Activated CD4-positive, alpha-beta T cell treated with anti-CD3 and anti-CD28 coated beads for 4 hours (primary cell): ENCODE results near the gene LRP2.
"Not testable (repeated sequence)": the region's sequence is repeated elsewhere in the genome, so short reads cannot be mapped to it uniquely, and the experiment has no call there.

Experiments used
- DNase-seq, 2 donors: peaks; one replicate each; pipeline ENCODE4 v3.0.0-alpha.2; 2020

The LRP2 gene

DNA sequence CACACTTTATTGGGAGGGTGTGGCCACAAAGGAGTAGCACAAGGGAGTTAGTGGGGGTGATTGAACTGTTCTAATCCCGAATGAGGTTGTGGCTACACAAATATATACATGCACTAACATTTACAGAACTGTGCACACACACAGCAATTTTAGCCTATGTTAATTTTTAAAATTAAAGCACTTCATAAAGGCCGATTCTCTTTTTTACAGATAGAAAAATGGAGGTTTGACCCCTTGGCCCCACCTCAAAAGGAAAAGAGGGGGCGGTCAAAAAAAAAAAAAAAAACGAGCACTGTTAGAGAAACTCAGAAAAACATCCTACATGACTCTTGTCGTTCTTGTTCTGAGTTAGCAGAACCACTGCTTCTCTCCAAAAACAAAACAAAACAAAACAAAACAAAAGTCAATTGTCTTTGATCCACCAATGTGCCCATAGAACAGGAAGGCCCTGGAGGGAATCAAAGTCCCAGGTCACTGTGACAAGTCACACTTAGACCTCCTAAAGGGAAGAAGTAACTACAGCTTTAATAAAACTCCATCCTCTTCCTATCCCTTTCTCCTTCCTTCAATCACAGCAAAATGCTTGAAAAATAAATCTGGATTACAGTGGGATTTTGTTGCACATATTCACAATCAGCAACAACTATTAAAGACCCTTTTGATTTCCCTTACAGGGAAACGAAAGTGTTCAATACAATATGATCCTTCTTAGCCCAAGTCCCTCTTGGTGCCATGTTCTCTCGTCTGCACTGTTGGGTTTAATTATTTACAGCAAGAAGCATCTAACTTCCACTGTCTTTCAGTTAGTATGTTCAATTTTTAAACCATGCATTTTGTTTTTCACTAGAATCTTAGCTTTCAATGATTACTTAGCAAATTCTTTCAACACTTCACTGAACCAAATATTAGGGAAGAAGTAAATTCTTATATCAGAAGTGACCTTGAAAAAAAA, 16.6 kb downstream of the LRP2 start:
- DNase-seq: no peak

DNA sequence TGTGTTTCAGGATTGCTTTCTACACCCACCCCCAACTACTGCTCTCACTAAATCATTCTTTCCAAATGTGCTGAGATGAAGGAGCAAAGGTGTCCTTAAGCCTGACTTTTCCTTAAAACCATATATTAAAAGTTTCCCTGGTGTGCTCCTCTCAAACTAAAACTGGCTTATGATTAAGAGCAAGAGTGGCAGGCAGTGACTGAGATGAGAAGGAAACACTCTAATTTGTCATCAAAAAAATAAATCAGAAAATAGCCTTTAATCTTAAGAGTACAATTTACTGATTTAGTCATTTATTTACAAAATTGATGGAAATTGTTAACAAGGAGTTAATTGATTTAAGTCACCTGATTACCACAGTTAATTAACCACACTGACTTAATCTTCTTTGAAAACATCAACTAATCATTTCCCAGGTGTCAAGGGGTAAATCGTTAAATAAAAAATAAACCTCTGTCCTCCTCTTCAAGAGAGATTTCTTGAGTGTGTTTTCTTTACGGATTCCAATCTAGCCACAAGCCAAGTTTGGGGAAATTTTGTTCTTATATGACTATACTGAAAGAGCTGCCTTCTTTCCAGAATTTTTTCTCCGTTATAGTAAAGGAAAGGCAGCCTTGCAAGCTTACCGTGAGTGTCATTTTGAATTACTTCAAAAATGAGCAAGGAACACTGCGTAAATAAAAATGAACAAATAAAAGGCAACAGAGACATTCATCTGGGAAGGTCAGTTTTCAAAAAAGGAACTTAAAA, 17.4 kb downstream of the LRP2 start:
- no peak for DNase-seq

DNA sequence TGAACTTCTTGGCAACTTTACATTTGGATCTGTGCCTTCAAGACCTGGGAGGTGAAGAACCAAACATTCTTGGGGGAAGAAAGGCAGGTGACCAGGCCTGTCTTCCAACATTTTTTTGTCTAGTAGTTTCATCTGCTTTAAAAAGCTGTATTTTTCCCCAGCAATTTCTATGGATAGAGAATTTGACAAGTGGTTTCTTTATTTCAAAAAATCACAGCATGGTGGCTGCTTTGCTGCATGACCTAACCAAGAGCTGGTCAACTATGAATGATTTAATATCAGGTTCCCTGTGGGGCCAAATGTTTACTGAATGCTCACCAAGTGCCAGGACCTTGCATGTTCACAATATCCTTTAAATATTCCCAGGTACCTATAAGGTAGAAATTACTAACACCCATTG, 19.1 kb downstream of the LRP2 start:
- DNase-seq: no peak

DNA sequence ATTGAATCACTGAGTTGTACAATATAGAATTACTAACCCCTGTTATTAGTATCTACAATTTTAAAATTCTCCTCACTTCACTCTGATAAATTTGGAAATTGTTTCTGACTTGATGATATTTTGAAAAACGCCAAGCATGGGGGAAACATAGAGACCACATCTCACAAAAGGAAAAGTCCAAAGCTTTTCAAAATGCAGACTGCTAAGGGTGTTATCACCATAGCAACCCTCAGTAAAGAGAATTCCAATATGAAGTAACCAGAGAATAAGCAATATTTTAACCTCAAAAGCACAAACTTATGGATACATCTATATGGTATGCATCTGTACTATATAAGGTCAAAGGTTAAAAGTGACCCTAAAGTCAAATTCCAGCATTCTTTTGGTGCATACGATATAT, 22.7 kb downstream of the LRP2 start:
- no peak for DNase-seq

DNA sequence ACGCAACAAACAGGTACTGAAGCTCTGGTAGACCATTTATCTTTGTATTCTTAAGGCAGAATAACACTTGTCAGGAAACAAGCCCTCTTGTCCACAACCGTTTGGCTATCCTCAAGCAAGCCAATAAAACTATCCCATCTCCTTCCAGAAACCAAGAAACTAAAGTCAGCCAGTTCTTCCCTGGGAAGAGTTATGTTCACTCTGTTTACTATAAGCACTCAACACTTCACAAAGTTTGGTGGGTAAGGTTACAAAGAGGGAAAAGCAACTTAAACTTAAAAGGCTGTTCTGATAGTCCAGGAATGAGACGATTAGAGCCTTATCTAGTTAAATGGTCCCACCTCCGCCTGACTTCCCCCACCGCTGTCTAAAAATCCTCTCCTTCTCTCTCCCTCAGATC, 25.6 kb downstream of the LRP2 start:
- DNase-seq: no peak

DNA sequence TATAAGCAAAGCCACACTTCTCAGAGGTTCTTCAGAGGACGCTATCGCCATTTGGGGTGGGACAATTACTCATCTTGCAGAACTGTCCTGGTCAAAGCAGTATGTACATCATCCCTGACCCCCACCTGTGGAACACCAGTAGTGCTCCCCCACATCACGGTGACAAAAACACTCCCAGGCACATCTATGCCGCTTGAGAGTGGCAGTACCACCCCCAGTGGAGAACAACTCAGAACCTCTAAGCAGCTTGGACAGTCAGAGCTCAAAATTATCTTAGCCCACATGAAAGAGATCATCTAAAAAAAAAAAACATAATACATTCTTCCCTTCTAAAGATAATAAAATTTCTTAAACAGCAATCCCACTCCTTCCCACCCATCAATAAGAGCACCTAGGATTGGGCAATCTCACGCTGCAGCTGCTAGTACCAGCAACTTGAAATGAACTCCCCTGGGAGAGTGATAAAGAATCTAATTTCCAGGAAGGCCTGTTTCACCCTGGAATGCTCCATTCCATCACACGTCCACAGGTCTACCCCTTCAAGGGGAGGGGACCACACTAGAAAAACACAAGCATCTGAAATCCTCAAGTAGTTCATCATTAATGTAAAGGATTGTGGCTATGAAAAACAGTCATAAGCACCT, 31.7 kb downstream of the LRP2 start:
- no peak for DNase-seq

DNA sequence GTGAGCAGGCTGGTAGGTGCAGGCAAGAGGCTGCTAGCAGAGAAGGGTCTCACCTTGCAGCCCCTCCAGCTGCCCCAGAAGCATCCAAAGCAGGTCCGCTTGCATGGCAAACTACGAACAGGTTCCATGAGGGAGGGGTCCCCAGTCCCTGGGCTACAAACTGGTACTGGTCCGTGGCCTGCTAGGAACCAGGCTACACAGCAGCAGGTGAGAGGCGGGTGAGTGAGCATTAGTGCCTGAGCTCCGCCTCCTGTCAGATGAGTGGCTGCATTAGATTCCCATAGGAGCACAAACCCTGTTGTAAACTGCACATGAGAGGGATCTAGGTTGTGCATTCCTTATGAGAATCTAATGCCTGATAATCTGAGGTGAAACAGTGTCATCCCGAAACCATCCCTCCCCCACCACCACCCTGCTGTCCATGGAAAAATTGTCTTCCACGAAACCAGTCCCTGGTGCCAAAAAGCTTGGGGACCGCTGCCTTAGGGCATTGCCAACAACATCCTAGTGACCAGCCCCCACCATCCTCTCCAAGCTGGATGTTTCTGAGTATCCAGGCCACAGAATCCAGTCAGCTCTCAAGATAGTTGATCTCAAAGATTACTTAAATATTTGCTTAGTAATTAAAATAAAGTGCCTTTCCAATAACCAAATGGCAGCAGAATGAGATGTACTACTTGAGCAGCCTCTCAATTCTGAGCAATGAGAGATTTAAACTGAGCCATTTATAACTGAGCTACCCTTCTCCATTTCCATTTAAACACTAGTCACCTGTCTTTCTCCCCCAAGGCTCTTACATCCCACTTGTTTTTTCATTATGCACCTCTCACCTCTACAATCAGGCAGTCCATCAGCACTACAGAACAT, 32.4 kb downstream of the LRP2 start:
- no peak for DNase-seq

DNA sequence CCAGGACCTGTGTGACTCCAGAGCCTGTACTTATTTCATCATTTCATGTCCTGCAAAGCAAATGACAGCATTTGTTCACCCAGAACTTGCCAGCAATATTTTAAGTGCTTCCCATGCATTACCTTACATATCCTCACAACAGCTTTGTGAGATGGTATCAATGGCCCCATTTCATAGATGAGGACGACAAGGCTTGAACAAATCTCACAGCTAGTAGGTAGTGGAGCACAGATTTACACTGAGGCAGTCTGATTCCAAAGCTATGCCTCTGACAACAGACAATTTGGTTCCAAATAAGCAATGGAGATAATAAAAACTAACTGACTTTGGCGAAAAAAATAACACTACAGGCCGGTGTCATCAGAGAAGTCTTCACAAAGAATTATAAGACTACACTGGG, 33.5 kb downstream of the LRP2 start:
- no peak for DNase-seq

DNA sequence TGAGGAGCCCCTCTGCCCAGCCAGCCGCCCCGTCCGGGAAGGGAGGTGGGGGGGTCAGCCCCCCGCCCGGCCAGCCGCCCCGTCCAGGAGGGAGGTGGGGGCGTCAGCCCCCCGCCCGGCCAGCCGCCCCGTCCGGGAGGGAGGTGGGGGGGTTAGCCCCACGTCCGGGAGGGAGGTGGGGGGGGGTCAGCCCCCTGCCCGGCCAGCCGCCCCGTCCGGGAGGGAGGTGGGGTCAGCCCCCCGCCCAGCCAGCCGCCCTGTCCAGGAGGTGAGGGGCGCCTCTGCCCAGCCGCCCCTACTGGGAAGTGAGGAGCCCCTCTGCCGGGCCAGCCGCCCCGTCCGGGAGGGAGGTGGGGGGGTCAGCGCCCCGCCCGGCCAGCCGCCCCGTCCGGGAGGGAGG, 34.5 kb downstream of the LRP2 start:
- not testable (repeated sequence) for DNase-seq

DNA sequence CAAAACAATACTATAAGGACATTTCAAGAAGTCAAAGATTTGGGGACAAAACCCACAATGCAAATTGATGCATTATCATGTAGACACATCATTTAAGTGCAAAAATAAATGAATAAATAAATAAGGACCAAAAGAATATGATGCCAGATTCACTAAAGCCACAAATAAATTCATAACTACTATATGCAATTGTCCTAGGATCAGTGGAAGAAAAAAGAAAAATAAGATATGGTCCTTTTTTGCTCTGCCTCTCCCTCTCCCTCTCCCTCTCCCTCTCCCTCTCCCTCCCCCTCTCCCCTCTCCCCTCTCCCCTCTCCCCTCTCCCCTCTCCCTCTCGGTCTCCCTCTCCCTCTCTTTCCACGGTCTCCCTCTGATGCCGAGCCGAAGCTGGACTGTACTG, 36.4 kb downstream of the LRP2 start:
- DNase-seq: not testable (repeated sequence)

DNA sequence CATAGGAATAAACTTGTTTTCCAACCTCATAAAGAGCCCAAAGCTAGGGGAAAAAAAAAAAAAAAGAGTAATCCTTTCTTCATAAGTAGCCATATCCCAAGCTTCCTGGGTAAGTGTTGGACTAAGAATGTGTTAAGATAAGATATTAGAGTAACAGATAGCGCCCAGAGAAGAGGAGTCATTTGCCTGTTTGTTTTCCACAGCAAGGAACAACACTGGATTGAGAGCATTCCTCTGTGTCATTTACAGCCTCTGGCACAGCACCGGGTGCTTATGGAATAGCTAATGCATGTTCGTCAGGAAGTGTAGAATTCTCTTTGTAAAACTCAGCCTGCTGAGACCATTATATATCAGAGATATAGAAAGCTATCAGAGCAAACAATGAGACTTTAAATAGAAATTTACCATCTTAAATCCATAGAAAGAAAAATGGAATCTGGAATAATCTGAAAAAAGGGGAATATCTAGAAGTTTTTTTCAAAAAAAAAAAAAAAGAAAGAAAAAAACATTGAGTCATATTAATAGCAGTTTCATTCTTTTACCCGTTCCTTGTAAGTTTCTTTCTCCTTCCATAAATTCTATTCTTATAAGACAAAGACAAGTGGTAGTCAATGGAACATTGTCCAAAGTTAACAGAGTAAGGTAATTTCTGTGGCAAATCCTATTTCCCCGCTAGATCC, 37.6 kb downstream of the LRP2 start:
- no peak for DNase-seq

DNA sequence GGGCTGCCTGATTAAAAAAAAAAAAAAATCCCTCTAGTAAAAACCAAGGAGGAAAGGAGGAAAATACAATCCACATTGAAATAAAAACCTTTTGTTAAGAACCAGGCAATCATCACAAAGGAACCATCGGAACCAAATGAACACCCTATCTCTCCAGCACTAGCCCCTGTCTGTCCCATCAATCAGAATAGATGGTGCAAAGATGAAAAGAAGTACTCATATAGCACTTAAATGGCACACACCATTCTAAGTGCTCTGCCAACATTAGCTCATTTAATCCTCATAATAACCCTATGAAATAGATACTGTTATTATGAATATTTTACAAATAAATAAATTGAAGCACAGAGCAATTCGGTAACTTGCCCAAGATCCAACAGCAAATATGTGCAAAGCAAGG, 38.5 kb downstream of the LRP2 start:
- no peak for DNase-seq

DNA sequence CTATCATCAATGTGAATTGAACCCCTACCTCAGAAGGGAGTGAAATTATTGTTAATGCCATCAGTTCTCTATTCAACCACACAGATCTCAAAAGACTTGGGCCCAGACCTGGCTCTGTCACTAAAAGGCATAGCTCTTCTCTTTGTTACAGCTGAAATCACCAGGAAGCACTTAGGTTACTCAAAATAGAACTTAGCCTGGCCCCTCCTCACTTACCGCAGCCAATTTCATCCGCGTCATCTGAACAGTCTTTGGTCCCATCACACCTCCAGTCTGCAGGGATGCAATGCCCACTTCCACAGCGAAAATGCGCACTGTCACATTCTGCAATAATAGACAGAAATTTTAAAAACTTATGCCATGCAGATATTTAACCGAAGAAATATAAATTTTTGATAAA, 41.8 kb downstream of the LRP2 start:
- DNase-seq: no peak

DNA sequence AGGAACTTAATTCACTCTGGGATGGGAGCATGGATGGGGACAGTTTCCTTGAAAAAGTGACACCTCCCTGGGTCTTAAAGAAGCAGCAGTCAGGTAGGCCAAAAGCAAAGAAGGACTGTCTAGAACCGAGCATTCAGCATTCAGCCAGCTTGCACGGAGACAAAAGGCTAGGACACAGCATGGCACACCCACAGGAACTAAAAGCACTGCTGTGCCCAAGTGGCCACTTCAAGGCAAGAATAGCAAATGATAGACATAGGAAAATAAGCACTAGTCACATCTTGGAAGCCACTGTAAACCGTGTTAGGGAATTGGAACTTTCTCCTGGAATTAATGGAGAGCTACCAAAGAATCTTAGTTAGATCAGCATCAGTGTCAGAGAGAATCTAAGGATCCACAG, 47.0 kb downstream of the LRP2 start:
- DNase-seq: no peak

DNA sequence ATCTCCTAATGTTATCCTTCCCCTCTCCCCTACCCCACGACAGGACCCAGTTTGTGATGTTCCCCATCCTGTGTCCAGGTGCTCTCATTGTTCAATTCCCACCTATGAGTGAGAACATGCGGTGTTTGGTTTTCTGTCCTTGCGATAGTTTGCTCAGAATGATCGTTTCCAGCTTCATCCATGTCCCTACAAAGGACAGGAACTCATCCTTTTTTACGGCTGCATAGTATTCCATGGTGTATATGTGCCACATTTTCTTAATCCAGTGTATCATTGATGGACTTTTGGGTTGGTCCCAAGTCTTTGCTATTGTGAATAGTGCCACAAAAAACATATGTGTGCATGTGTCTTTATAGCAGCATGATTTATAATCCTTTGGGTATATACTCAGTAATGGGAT, 54.0 kb downstream of the LRP2 start:
- not testable (repeated sequence) for DNase-seq

DNA sequence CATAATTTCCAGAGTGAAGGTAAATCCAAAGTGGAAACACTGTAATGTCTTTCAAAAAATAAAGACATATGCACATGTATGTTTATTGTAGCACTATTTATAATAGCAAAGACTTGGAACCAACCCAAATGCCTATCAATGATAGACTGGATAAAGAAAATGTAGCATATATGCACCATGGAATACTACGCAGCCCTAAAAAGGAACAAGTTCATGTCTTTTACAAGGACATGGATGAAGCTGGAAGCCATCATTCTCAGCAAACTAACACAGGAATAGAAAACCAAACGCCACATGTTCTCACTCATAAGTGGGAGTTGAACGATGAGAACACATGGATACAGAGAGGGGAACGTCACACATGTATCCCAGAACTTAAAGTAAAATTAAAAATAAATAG, 57.6 kb downstream of the LRP2 start:
- DNase-seq: not testable (repeated sequence)

DNA sequence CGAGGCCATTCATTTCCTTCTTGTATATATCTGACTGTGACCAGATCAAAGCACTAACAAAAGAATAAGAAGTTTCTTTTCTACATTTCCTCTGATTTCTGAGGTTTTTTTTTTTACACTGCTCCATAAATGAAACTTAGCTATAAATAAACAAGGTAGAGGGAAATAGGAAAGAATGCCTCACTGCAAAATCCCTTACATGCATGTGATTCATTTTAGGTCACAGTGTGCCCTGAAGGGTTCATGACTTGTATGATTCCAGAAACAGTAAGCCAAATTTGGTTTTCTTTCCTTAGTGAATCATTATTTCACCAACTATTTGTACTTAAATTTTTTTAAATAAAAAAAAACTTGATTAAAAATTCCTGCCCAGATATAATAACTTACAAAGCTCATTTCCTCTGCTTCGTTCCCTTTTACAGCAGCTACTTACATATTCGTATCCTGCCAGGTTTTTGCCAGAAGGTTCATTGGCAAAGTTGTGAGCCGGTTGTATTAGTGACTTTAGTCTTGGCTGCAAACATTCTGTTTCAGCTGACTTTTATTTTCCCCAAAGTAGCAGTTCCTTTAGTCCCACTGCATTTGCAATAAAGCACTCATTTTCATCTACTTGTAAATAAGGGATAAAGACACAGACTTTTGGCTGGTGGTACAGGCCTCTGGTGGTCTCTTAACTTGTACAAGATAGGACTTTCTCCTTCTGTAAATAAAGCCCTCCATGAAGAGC, 58.6 kb downstream of the LRP2 start:
- no peak for DNase-seq

DNA sequence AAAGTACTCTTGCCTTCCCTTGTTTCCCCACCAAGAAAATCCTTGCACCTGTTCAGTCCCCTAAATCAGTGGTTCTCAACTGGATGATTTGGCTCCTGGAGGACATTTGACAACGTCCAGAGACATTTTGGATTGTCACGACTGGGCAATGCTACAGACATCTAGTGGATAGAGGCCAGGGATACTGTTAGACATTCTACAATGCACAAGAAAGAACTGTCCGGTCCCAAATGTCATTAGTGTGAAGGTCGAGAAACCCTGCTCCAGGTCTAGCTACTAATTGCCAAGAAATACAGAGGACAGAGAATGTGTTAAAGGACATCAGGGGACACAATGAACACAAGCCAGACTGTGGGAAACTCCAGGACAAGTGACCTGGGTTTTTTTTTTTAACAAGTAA, 60.0 kb downstream of the LRP2 start:
- no peak for DNase-seq

DNA sequence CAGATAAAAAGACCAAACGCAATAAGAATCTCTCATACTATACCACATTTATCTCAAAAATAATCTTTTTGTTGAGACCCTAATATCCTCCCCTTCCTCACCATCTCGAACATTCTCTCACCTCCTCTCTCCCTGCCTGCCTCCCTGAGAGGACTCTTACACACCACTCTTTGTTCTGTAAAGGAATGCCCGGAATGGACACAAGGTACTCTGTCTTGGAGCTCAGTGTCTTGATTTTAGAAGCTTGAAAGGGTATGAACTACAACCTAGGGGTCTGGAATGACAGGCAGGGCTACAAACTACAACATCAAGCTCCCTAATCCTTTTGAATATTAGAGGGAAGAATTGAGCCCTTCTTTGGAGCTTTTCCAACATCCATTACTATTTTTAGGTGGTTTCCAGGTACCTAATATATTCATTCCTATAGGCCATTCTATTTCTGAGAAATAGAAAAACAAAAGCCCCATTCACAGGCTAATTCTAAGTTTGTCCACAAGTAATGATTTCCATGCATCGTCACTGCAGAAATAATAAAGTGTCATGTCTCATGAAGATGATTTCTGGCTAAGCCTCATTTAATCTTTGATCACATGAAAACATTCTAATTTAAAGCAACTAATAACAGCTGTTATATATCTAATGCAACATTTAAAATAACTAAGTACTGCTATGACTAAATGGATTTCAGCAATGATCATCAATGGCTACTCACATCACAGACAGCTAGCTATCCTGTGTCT, 60.6 kb downstream of the LRP2 start:
- DNase-seq: no peak
